Adrenal gland (tissue), 5 donors: ENCODE data around the gene HDGF.

Experiments used
- POLR2A ChIP-seq, 2 donors: fragments of 450-650 bp; IDR thresholded peaks; one replicate each; pipeline ENCODE4 v1.6.1; 2017; ENCODE audit warnings: antibody characterized with exemption in 2 of 2, mild to moderate bottlenecking in 2 of 2, moderate library complexity in 1 of 2
- TF ChIP-seq, protein P1 (sequence below), 6 experiments: fragments of 450-650 bp in 4 of 6; fragments of 200-600 bp in 2 of 6; sonication (generic) in 1 of 6; IDR thresholded peaks; 1 replicate in 5 of 6; 2 replicates in 1 of 6; pipeline versions ENCODE4 v1.5.1 to v1.8.0; 2016 to 2021; ENCODE audit warnings: antibody characterized with exemption in 6 of 6, mild to moderate bottlenecking in 2 of 6, moderate library complexity in 1 of 6
- donor health status: DM: no; HTN: no; CAD: no.

DNA sequence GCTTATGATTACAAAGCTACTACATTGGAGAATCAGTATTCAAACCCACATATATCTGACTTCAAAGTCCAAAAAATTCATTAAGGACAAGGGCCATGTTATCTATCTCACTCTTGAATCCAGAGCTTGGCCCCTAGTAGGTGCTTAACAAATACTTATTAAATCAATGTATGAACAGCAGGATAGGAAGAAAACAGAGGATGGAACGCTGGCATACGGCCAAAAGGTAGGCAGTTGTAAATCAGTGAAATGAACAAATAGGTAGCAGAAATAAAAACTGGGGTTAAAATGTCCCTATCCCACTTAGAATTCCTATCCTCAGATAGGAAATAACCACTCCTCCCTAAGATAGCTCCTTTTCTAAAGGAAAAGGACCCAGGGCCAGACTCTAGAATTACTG is 12.6 kb downstream of the HDGF start:
- TF ChIP-seq, protein P1, sequence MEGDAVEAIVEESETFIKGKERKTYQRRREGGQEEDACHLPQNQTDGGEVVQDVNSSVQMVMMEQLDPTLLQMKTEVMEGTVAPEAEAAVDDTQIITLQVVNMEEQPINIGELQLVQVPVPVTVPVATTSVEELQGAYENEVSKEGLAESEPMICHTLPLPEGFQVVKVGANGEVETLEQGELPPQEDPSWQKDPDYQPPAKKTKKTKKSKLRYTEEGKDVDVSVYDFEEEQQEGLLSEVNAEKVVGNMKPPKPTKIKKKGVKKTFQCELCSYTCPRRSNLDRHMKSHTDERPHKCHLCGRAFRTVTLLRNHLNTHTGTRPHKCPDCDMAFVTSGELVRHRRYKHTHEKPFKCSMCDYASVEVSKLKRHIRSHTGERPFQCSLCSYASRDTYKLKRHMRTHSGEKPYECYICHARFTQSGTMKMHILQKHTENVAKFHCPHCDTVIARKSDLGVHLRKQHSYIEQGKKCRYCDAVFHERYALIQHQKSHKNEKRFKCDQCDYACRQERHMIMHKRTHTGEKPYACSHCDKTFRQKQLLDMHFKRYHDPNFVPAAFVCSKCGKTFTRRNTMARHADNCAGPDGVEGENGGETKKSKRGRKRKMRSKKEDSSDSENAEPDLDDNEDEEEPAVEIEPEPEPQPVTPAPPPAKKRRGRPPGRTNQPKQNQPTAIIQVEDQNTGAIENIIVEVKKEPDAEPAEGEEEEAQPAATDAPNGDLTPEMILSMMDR (IDR thresholded peaks at IDR 0.05), result no peak
- TF ChIP-seq POLR2A (IDR thresholded peaks at IDR 0.05), result no peak
